ENCODE results near the gene MAX. TPM values are rescaled to one million over a fixed set of nuclear protein-coding genes. Genes with fewer than 3 reads are reported as not detected.

MAX gene
- total and polyA plus RNA-seq, 9 of the 15 experiments (the other 6 are each of a cell fraction or from before 2014, with no cell fraction given) = 15.4 to 96.5 (median 51.6) TPM

DNA sequence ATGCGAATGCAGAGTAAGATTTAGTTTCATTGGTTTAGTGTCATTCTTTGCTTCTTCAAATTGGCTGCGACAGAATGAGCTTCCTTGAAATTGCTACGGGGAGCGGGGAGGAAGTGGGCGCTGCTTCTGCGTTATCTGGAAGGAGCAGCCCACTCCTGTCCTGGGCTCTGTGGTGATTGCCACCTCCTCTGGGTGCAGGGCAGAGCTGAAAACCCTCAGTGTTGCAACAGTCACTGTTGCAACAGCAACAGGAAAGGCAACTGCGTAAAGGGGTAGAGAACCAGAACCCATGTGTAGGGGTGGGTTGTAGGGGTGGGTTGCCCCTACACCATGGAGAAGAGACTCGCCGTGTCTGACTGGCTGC, 57.7 kb downstream of the MAX start (continued):
- TF ChIP-seq, protein P1, sequence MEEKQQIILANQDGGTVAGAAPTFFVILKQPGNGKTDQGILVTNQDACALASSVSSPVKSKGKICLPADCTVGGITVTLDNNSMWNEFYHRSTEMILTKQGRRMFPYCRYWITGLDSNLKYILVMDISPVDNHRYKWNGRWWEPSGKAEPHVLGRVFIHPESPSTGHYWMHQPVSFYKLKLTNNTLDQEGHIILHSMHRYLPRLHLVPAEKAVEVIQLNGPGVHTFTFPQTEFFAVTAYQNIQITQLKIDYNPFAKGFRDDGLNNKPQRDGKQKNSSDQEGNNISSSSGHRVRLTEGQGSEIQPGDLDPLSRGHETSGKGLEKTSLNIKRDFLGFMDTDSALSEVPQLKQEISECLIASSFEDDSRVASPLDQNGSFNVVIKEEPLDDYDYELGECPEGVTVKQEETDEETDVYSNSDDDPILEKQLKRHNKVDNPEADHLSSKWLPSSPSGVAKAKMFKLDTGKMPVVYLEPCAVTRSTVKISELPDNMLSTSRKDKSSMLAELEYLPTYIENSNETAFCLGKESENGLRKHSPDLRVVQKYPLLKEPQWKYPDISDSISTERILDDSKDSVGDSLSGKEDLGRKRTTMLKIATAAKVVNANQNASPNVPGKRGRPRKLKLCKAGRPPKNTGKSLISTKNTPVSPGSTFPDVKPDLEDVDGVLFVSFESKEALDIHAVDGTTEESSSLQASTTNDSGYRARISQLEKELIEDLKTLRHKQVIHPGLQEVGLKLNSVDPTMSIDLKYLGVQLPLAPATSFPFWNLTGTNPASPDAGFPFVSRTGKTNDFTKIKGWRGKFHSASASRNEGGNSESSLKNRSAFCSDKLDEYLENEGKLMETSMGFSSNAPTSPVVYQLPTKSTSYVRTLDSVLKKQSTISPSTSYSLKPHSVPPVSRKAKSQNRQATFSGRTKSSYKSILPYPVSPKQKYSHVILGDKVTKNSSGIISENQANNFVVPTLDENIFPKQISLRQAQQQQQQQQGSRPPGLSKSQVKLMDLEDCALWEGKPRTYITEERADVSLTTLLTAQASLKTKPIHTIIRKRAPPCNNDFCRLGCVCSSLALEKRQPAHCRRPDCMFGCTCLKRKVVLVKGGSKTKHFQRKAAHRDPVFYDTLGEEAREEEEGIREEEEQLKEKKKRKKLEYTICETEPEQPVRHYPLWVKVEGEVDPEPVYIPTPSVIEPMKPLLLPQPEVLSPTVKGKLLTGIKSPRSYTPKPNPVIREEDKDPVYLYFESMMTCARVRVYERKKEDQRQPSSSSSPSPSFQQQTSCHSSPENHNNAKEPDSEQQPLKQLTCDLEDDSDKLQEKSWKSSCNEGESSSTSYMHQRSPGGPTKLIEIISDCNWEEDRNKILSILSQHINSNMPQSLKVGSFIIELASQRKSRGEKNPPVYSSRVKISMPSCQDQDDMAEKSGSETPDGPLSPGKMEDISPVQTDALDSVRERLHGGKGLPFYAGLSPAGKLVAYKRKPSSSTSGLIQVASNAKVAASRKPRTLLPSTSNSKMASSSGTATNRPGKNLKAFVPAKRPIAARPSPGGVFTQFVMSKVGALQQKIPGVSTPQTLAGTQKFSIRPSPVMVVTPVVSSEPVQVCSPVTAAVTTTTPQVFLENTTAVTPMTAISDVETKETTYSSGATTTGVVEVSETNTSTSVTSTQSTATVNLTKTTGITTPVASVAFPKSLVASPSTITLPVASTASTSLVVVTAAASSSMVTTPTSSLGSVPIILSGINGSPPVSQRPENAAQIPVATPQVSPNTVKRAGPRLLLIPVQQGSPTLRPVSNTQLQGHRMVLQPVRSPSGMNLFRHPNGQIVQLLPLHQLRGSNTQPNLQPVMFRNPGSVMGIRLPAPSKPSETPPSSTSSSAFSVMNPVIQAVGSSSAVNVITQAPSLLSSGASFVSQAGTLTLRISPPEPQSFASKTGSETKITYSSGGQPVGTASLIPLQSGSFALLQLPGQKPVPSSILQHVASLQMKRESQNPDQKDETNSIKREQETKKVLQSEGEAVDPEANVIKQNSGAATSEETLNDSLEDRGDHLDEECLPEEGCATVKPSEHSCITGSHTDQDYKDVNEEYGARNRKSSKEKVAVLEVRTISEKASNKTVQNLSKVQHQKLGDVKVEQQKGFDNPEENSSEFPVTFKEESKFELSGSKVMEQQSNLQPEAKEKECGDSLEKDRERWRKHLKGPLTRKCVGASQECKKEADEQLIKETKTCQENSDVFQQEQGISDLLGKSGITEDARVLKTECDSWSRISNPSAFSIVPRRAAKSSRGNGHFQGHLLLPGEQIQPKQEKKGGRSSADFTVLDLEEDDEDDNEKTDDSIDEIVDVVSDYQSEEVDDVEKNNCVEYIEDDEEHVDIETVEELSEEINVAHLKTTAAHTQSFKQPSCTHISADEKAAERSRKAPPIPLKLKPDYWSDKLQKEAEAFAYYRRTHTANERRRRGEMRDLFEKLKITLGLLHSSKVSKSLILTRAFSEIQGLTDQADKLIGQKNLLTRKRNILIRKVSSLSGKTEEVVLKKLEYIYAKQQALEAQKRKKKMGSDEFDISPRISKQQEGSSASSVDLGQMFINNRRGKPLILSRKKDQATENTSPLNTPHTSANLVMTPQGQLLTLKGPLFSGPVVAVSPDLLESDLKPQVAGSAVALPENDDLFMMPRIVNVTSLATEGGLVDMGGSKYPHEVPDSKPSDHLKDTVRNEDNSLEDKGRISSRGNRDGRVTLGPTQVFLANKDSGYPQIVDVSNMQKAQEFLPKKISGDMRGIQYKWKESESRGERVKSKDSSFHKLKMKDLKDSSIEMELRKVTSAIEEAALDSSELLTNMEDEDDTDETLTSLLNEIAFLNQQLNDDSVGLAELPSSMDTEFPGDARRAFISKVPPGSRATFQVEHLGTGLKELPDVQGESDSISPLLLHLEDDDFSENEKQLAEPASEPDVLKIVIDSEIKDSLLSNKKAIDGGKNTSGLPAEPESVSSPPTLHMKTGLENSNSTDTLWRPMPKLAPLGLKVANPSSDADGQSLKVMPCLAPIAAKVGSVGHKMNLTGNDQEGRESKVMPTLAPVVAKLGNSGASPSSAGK (IDR thresholded peaks at IDR 0.05) = 0 out of 2 replicates have a peak, but pooled peaks have one; percentile 40
- TF ChIP-seq MCM7 (IDR thresholded peaks at IDR 0.05) (no peak), HOXB6 (CRISPR knock-in tag; IDR thresholded peaks at IDR 0.05; ENCODE audit: borderline replicate concordance) (no peak), ZNF354B (CRISPR knock-in tag; IDR thresholded peaks at IDR 0.05) (no peak), MECOM (CRISPR knock-in tag; IDR thresholded peaks at IDR 0.05) (no peak), MEF2D (tag; conservative IDR thresholded peaks at IDR 0.05; ENCODE audit: low read depth) (no peak), CBFA2T3 (IDR thresholded peaks at IDR 0.05) (peak; percentile 90), TCF7L2 (IDR thresholded peaks at IDR 0.05; ENCODE audit: low read depth, low read length) (no peak), ZKSCAN3 (CRISPR knock-in tag; IDR thresholded peaks at IDR 0.05) (no peak), HLTF (IDR thresholded peaks at IDR 0.05) (no peak), ZNF778 (CRISPR knock-in tag; IDR thresholded peaks at IDR 0.05) (no peak), SETDB1 (IDR thresholded peaks at IDR 0.05; ENCODE audit: low read length) (no peak), MAZ (CRISPR knock-in tag; conservative IDR thresholded peaks at IDR 0.05 in 1 of 2, IDR thresholded peaks at IDR 0.05 in 1 of 2) (peak; percentile 29 to 78; a peak in 3 of 4 replicates), SMARCE1 (IDR thresholded peaks at IDR 0.05) (peak; percentile 69), RUNX1 (IDR thresholded peaks at IDR 0.05; ENCODE audit: low read depth) (0 out of 2 replicates have a peak, but pooled peaks have one; percentile 34)
- TF ChIP-seq, protein P2, sequence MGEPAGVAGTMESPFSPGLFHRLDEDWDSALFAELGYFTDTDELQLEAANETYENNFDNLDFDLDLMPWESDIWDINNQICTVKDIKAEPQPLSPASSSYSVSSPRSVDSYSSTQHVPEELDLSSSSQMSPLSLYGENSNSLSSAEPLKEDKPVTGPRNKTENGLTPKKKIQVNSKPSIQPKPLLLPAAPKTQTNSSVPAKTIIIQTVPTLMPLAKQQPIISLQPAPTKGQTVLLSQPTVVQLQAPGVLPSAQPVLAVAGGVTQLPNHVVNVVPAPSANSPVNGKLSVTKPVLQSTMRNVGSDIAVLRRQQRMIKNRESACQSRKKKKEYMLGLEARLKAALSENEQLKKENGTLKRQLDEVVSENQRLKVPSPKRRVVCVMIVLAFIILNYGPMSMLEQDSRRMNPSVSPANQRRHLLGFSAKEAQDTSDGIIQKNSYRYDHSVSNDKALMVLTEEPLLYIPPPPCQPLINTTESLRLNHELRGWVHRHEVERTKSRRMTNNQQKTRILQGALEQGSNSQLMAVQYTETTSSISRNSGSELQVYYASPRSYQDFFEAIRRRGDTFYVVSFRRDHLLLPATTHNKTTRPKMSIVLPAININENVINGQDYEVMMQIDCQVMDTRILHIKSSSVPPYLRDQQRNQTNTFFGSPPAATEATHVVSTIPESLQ (CRISPR knock-in tag; IDR thresholded peaks at IDR 0.05) = no peak
- TF ChIP-seq, protein P3, sequence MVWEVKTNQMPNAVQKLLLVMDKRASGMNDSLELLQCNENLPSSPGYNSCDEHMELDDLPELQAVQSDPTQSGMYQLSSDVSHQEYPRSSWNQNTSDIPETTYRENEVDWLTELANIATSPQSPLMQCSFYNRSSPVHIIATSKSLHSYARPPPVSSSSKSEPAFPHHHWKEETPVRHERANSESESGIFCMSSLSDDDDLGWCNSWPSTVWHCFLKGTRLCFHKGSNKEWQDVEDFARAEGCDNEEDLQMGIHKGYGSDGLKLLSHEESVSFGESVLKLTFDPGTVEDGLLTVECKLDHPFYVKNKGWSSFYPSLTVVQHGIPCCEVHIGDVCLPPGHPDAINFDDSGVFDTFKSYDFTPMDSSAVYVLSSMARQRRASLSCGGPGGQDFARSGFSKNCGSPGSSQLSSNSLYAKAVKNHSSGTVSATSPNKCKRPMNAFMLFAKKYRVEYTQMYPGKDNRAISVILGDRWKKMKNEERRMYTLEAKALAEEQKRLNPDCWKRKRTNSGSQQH (CRISPR knock-in tag; IDR thresholded peaks at IDR 0.05) = no peak

Data from K562 (cell line).